ENCODE results near the gene MAPRE3.

GRCh38 chr2:26979741-26980140 lies 9.3 kb downstream of the MAPRE3 start:
- TF ChIP-seq, protein P1, sequence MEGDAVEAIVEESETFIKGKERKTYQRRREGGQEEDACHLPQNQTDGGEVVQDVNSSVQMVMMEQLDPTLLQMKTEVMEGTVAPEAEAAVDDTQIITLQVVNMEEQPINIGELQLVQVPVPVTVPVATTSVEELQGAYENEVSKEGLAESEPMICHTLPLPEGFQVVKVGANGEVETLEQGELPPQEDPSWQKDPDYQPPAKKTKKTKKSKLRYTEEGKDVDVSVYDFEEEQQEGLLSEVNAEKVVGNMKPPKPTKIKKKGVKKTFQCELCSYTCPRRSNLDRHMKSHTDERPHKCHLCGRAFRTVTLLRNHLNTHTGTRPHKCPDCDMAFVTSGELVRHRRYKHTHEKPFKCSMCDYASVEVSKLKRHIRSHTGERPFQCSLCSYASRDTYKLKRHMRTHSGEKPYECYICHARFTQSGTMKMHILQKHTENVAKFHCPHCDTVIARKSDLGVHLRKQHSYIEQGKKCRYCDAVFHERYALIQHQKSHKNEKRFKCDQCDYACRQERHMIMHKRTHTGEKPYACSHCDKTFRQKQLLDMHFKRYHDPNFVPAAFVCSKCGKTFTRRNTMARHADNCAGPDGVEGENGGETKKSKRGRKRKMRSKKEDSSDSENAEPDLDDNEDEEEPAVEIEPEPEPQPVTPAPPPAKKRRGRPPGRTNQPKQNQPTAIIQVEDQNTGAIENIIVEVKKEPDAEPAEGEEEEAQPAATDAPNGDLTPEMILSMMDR (IDR thresholded peaks at IDR 0.05) = no peak
- TF ChIP-seq POLR2A (IDR thresholded peaks at IDR 0.05) (no peak), POLR2AphosphoS5 (IDR thresholded peaks at IDR 0.05) (no peak)
